Activated CD4-positive, alpha-beta T cell treated with anti-CD3 and anti-CD28 coated beads, Interleukin-2, amount 10 ng/mL, durations not matched to agents 24 days and 14 days (primary cell): ENCODE results near the gene GLI3. TPM values are rescaled to one million over a fixed set of nuclear protein-coding genes. Genes with fewer than 3 reads are reported as not detected.

Source experiments
- DNase-seq: peaks from one replicate; pipeline ENCODE4 v3.0.0; 2022
- H3K27ac Mint-ChIP-seq: one replicate; pipeline ENCODE4 v1.8.0; 2022; ENCODE audit warnings: mild to moderate bottlenecking, mixed read lengths
- H3K27me3 Mint-ChIP-seq: one replicate; pipeline ENCODE4 v1.8.0; 2022; ENCODE audit warnings: mixed read lengths
- H3K36me3 Mint-ChIP-seq: one replicate; pipeline ENCODE4 v1.8.0; 2022; ENCODE audit warnings: low read depth, mild to moderate bottlenecking, mixed read lengths
- H3K4me1 Mint-ChIP-seq: one replicate; pipeline ENCODE4 v1.8.0; 2021; ENCODE audit warnings: mixed read lengths
- H3K4me3 Mint-ChIP-seq: one replicate; pipeline ENCODE4 v1.8.0; 2022; ENCODE audit warnings: mild to moderate bottlenecking, moderate library complexity, mixed read lengths
- H3K9me3 Mint-ChIP-seq: one replicate; pipeline ENCODE4 v1.8.0; 2021; ENCODE audit warnings: mixed read lengths
- intact Hi-C: fragments of 100-400 bp; cut with micrococcal nuclease; formaldehyde crosslinking; loops from one replicate; pipeline ENCODE4 v1.15.1; 2023
- total RNA-seq: library from RNA; stranded (reverse); gene quantifications from 2 replicates; pipeline ENCODE4 v1.2.3, GENCODE V29; 2022

Gene GLI3
- total RNA-seq, 1 donor from 2014 or later, result not detected

DNA sequence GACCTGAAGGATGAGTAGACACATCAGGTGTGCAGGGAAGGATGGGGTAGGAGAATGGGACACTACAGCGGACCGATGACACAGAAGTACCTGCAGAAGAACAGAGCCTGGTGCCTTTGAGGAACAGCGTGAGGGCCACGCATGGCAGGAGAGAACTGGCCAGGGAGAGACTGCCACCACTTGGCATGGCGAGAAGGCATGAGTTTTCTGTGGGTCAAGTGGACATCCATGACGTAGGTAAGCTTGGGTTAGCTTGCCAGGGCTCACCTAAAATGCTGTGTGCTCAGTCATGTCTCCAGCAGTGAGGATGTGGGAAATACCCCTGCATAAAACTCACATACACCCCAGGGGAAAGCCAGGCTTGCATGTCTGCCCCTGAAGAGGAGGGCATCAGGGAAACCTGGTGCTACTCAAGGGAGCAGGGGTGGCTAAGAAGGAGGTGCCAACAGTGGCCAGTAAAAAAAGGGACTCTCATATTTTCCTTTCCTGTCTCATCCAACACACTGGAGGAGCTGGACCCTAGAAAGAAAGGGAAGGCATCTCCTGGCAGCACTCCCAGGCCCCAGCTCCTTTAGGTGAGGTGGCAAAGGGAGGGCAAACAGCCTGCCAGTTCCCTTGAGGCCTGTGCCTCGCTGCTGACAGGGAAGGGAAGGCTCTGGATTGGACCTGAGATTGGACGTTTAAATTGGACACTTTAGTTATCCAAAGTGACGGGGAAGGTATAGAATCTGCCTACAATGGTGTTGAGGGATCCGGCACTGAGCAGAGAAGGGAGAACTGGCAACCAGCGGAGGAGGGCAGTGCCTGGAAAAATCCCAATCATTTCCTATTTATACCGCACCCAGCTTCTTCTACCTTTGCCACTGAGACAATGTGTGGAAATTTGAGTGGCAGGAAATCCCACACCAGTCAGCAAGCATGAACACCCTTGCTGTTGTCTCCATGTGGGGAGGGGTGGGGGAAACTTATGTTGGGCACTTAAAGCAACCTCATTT lies 255.7 kb downstream of the GLI3 start:
- H3K4me3 Mint-ChIP-seq, result no peak overlapping the region
- intact Hi-C loops, result no loop called here

GRCh38 chr7:41979834-41980307 lies 257.1 kb downstream of the GLI3 start:
- H3K4me3 Mint-ChIP-seq, result no peak overlapping the region
- peaks cover 4% of the 10 kb centered on the region for H3K27me3 Mint-ChIP-seq
- no peaks in the 10 kb centered on the region for H3K36me3 Mint-ChIP-seq
- no peak for DNase-seq
- H3K4me1 Mint-ChIP-seq, result no peaks in the 10 kb centered on the region
- H3K9me3 Mint-ChIP-seq, result no peaks in the 10 kb centered on the region
- no peak overlapping the region for H3K27ac Mint-ChIP-seq
- intact Hi-C loops, result loop anchor here (5.0 kb wide), 1 partner anchor 897 kb away; no protein-coding TSS in a partner anchor

More for the DNA sequence above, 255.7 kb downstream of the GLI3 start:
- Mint-ChIP-seq H3K27me3 (peaks cover 2% of the 10 kb centered on the region), H3K4me1 (no peaks in the 10 kb centered on the region), H3K36me3 (no peaks in the 10 kb centered on the region), H3K27ac (no peak overlapping the region), H3K9me3 (no peaks in the 10 kb centered on the region)
- DNase-seq, result no peak

DNA sequence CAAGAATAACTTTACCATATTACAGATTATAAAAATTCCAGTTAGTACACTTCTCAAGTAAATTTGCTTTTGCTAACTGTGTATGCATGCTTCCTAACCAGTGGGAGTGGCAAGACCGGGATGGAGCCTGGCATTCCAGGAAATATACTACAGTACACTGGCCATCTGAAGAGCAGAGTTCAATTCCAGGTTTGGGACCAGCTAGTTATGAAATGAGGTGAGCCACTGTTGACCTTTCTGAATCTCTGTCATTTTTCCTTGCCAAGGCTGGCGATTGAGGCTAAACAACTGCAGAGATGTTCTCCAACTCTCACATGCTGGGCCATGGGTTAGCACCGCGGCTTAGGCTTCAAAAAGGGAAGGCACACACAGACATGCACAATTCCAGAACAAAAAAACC lies 258.2 kb downstream of the GLI3 start:
- no peak for DNase-seq
- Mint-ChIP-seq H3K27me3 (peaks cover 4% of the 10 kb centered on the region), H3K36me3 (no peaks in the 10 kb centered on the region), H3K9me3 (no peaks in the 10 kb centered on the region), H3K4me3 (no peak overlapping the region), H3K4me1 (no peaks in the 10 kb centered on the region), H3K27ac (no peak overlapping the region)
- intact Hi-C loops, result loop anchor here (5.0 kb wide), 1 partner anchor 898 kb away; no protein-coding TSS in a partner anchor

GRCh38 chr7:41977661-41978060 lies 259.3 kb downstream of the GLI3 start:
- peaks cover 4% of the 10 kb centered on the region for H3K27me3 Mint-ChIP-seq

DNA sequence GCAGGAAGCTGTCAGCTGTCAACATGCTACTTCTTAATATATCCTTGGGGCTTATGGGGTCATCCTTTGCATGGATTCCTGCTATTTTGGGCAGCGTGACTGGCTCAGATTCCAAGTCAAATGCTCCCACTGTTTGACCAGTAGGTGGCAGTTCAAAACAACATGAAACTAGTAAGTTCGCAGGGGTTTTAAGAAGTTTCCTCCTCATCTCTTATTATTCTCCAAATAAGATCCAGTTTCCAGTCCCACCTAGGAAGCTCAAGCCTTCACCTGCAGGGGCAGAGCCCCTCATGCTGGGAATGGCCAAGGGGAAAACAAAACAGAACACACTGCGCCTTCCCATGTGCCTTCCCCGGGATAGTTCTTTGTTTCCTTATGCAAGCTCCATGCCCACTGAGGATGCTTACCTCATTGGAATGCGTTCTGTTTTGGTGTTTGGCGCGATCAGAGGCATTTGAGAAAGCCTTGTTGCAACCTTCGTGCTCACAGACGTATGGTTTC lies 259.8 kb downstream of the GLI3 start:
- no peaks in the 10 kb centered on the region for H3K36me3 Mint-ChIP-seq
- no peak for DNase-seq
- no peak overlapping the region for H3K4me3 Mint-ChIP-seq
- H3K27ac Mint-ChIP-seq, result no peak overlapping the region
- peaks cover 4% of the 10 kb centered on the region for H3K27me3 Mint-ChIP-seq
- H3K4me1 Mint-ChIP-seq, result no peaks in the 10 kb centered on the region
- intact Hi-C loops, result loop anchor here (5.0 kb wide), 1 partner anchor 900 kb away; no protein-coding TSS in a partner anchor
- H3K9me3 Mint-ChIP-seq, result no peaks in the 10 kb centered on the region

More at GRCh38 chr7:41977661-41978060, 259.3 kb downstream of the GLI3 start:
- Mint-ChIP-seq H3K4me3 (no peak overlapping the region), H3K4me1 (no peaks in the 10 kb centered on the region), H3K9me3 (no peaks in the 10 kb centered on the region), H3K27ac (no peak overlapping the region), H3K36me3 (no peaks in the 10 kb centered on the region)
- no peak for DNase-seq
- intact Hi-C loops, result loop anchor here (5.0 kb wide), 1 partner anchor 900 kb away; no protein-coding TSS in a partner anchor

GRCh38 chr7:41976411-41976810 lies 260.6 kb downstream of the GLI3 start:
- no peak for DNase-seq
- peaks cover 4% of the 10 kb centered on the region for H3K27me3 Mint-ChIP-seq
- intact Hi-C loops, result loop anchor here (5.0 kb wide), 1 partner anchor 901 kb away; no protein-coding TSS in a partner anchor

GRCh38 chr7:41975849-41976248 lies 261.2 kb downstream of the GLI3 start:
- DNase-seq, result no peak
- Mint-ChIP-seq H3K9me3 (no peaks in the 10 kb centered on the region), H3K4me3 (no peak overlapping the region), H3K4me1 (no peaks in the 10 kb centered on the region), H3K27ac (no peak overlapping the region), H3K36me3 (no peaks in the 10 kb centered on the region), H3K27me3 (peaks cover 4% of the 10 kb centered on the region)
- intact Hi-C loops, result loop anchor here (5.0 kb wide), 1 partner anchor 901 kb away; no protein-coding TSS in a partner anchor

More at GRCh38 chr7:41976411-41976810, 260.6 kb downstream of the GLI3 start:
- Mint-ChIP-seq H3K9me3 (no peaks in the 10 kb centered on the region), H3K36me3 (no peaks in the 10 kb centered on the region), H3K4me1 (no peaks in the 10 kb centered on the region), H3K27ac (no peak overlapping the region), H3K4me3 (no peak overlapping the region)

- no peak overlapping the region for H3K4me3 Mint-ChIP-seq
- no peaks in the 10 kb centered on the region for H3K4me1 Mint-ChIP-seq
- H3K27ac Mint-ChIP-seq, result no peak overlapping the region
- intact Hi-C loops, result loop anchor here (5.0 kb wide), 1 partner anchor 902 kb away; no protein-coding TSS in a partner anchor
- no peaks in the 10 kb centered on the region for H3K9me3 Mint-ChIP-seq
- H3K27me3 Mint-ChIP-seq, result peaks cover 4% of the 10 kb centered on the region
- H3K36me3 Mint-ChIP-seq, result no peaks in the 10 kb centered on the region
- no peak for DNase-seq
Observed at GRCh38 chr7:41974870-41975557, 262.0 kb downstream of the GLI3 start.

DNA sequence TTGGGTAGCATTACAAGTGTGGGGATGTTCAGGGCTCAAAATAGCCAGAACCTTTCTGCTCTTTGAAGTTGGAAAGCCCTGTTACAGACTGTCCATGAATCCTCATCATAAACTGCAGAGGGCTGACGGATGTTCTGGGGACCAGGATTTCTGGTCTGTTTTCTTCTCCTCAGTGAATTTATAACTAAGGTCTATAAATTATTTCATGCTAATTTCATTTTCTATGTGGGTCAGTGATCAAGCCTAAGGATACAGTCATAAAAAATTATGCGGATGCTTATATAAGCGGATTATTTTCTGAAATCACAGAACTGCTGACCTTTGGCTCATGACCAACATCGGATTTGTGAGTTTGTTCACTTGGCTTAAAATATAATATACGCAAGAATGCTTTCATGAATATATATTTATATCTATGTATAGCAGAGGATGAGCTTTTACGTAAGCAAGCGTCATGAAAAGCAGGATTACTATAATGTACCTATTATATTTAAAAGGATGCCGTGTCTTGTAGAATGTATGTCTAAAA lies 263.7 kb downstream of the GLI3 start:
- no peaks in the 10 kb centered on the region for H3K9me3 Mint-ChIP-seq
- H3K4me3 Mint-ChIP-seq, result no peak overlapping the region
- no peak overlapping the region for H3K27ac Mint-ChIP-seq
- no peaks in the 10 kb centered on the region for H3K4me1 Mint-ChIP-seq
- peaks cover 4% of the 10 kb centered on the region for H3K27me3 Mint-ChIP-seq
- intact Hi-C loops, result no loop called here
- no peak for DNase-seq
- no peaks in the 10 kb centered on the region for H3K36me3 Mint-ChIP-seq

DNA sequence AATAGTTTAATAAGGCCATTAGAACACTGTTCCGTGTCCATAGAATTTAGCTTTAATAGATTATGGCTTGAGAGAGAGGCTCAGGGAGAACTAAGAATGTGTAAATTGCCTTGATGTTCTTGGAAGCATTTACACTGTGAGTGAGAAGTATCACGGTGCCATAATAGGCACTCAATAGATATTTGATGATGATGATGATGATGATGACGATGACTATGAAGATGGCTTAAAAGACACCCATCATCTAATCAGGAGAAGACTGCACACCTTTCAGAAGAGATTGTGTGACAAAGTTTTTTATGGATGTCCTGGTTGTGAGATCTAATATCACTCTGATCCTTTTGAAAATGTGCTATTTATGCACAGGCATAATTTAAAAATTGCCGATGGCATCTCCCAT lies 264.2 kb downstream of the GLI3 start:
- no peaks in the 10 kb centered on the region for H3K36me3 Mint-ChIP-seq
- H3K27ac Mint-ChIP-seq, result no peak overlapping the region
- peaks cover 4% of the 10 kb centered on the region for H3K27me3 Mint-ChIP-seq
- no peak for DNase-seq
- H3K4me3 Mint-ChIP-seq, result no peak overlapping the region
- intact Hi-C loops, result no loop called here
- H3K4me1 Mint-ChIP-seq, result no peaks in the 10 kb centered on the region
- no peaks in the 10 kb centered on the region for H3K9me3 Mint-ChIP-seq

DNA sequence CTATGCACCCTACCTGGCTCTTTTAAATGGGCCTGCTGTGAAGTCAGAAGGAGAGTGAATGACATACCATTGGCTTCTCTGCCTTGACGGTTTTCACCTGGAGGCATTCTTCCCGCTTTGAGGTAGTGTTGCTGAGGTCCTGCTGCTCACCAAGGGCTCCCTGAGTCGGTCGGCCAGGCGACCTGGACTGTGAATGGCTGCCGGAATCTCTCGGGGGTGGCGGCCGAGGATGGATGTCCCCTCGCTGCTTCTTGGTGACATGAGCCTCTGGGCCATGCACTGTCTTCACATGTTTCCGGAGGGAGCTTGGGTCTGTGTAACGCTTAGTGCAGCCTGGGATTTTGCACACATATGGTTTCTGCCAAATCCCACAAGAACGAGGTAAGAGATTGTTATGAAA lies 264.7 kb downstream of the GLI3 start:
- intact Hi-C loops, result no loop called here
- Mint-ChIP-seq H3K4me1 (no peaks in the 10 kb centered on the region), H3K36me3 (no peaks in the 10 kb centered on the region), H3K4me3 (no peak overlapping the region), H3K9me3 (no peaks in the 10 kb centered on the region), H3K27ac (no peak overlapping the region), H3K27me3 (peaks cover 4% of the 10 kb centered on the region)
- DNase-seq, result no peak

- H3K27ac Mint-ChIP-seq, result no peak overlapping the region
Observed at GRCh38 chr7:41971640-41972187, 265.3 kb downstream of the GLI3 start.

GRCh38 chr7:41970941-41971340 lies 266.1 kb downstream of the GLI3 start:
- Mint-ChIP-seq H3K27me3 (no peaks in the 10 kb centered on the region), H3K4me3 (no peak overlapping the region), H3K4me1 (no peaks in the 10 kb centered on the region), H3K27ac (no peak overlapping the region), H3K9me3 (no peaks in the 10 kb centered on the region), H3K36me3 (no peaks in the 10 kb centered on the region)
- intact Hi-C loops, result no loop called here
- no peak for DNase-seq

More at GRCh38 chr7:41971640-41972187, 265.3 kb downstream of the GLI3 start:
- no peaks in the 10 kb centered on the region for H3K9me3 Mint-ChIP-seq
- H3K27me3 Mint-ChIP-seq, result peaks cover 4% of the 10 kb centered on the region
- no peak overlapping the region for H3K4me3 Mint-ChIP-seq
- H3K36me3 Mint-ChIP-seq, result no peaks in the 10 kb centered on the region
- intact Hi-C loops, result no loop called here
- H3K4me1 Mint-ChIP-seq, result no peaks in the 10 kb centered on the region
- DNase-seq, result no peak
